ENCODE data around the gene CLEC4M.

Gene CLEC4M

DNA sequence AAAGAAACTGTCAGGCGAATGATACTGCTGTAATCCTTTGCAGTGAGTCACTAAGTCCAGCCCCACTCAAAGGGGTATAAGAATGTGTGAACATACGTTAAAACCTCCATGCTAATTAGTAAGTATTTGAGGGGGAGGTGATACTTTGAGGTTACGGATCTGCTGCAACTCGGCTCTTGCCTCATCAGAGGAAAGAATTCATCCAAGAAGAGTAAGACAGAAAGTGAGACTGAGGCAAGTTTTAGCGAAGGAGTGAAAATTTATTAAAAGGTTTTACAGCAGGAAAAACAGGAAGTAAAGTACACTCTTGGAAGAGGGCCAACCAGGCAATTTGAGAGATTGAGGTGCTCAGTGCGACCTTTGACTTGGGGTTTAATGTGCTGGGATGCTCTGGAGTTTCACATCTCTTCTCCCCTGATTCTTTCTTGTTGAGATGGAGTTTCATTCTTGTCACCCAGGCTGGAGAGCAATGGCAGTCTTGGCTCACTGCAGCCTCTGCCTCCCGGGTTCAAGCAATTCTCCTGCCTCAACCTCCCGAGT is 9.8 kb downstream of the CLEC4M start:
- H3K27me3 ChIP-seq (ENCODE audit: control insufficient read depth, insufficient read depth, low read length), result no peaks in the 10 kb centered on the region
- no peak overlapping the region for H3K27ac ChIP-seq (ENCODE audit: low read length)
- H3K36me3 ChIP-seq (ENCODE audit: control insufficient read depth, insufficient read depth, low read length), result no peaks in the 10 kb centered on the region
- H3K4me1 ChIP-seq (ENCODE audit: control insufficient read depth, insufficient read depth, low read length), result no peaks in the 10 kb centered on the region
- no CpG with 5 or more reads among the region's 8 CpGs for WGBS (ENCODE audit: insufficient coverage, insufficient read length)
- DNase-seq (ENCODE audit: low read depth, low spot score), result no peak
- H3K4me3 ChIP-seq (ENCODE audit: low read length), result no peak overlapping the region
- H3K9me3 ChIP-seq (ENCODE audit: control insufficient read depth, insufficient read depth, low read length), result no peaks in the 10 kb centered on the region

DNA sequence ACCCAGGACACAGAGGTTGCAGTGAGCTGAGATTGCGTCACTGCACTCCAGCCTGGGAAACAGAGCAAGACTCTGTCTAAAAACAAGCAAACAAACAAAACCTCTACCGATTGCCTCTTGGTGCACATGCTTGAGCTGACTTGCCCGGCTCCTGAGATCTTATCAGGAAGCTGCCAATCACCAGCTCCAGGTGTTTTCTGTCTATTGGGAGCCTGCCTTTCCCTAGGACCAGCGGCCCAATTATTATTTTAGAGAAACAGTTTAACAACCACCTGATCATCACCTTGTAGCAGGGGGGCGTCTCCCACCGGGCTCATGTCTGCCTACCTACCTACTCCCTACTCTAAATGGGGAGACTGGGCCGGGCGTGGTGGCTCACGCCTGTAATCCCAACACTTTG is 10.8 kb downstream of the CLEC4M start:
- Histone ChIP-seq H3K9me3 (ENCODE audit: control insufficient read depth, insufficient read depth, low read length) (no peaks in the 10 kb centered on the region), H3K27me3 (ENCODE audit: control insufficient read depth, insufficient read depth, low read length) (no peaks in the 10 kb centered on the region), H3K36me3 (ENCODE audit: control insufficient read depth, insufficient read depth, low read length) (no peaks in the 10 kb centered on the region), H3K4me3 (ENCODE audit: low read length) (no peak overlapping the region), H3K4me1 (ENCODE audit: control insufficient read depth, insufficient read depth, low read length) (no peaks in the 10 kb centered on the region), H3K27ac (ENCODE audit: low read length) (no peak overlapping the region)
- WGBS (ENCODE audit: insufficient coverage, insufficient read length), result no CpG with 5 or more reads among the region's 9 CpGs
- no peak for DNase-seq (ENCODE audit: low read depth, low spot score)

- WGBS (ENCODE audit: insufficient coverage, insufficient read length), result no CpG with 5 or more reads among the region's 9 CpGs
- no peaks in the 10 kb centered on the region for H3K4me1 ChIP-seq (ENCODE audit: control insufficient read depth, insufficient read depth, low read length)
- no peak for DNase-seq (ENCODE audit: low read depth, low spot score)
- H3K27ac ChIP-seq (ENCODE audit: low read length), result no peak overlapping the region
- H3K4me3 ChIP-seq (ENCODE audit: low read length), result no peak overlapping the region
- H3K27me3 ChIP-seq (ENCODE audit: control insufficient read depth, insufficient read depth, low read length), result no peaks in the 10 kb centered on the region
- H3K36me3 ChIP-seq (ENCODE audit: control insufficient read depth, insufficient read depth, low read length), result no peaks in the 10 kb centered on the region
- no peaks in the 10 kb centered on the region for H3K9me3 ChIP-seq (ENCODE audit: control insufficient read depth, insufficient read depth, low read length)
Measured at GRCh38 chr19:7775761-7776160, 12.7 kb downstream of the CLEC4M start.

DNA sequence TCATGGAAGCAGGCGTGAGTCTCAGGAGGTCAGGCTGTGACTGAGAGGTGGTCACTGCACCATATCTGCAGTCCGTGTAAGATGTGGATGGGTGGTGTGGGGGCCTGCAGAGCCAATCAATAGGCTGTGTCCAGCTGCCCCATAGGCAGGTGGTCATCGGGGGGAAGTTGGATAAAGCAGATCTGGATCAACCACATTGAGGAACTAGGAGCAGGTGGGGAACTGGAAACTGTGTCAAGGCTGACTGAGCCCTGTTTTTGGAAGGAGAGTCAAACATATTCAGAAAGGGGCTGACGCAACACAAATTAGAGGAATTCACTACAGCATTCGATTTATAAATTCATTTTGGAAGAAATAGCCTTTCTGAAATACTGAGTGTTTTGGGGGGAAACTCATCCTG is 15.0 kb downstream of the CLEC4M start:
- Histone ChIP-seq H3K27ac (ENCODE audit: low read length) (no peak overlapping the region), H3K36me3 (ENCODE audit: control insufficient read depth, insufficient read depth, low read length) (no peaks in the 10 kb centered on the region), H3K4me3 (ENCODE audit: low read length) (no peak overlapping the region), H3K4me1 (ENCODE audit: control insufficient read depth, insufficient read depth, low read length) (no peaks in the 10 kb centered on the region), H3K27me3 (ENCODE audit: control insufficient read depth, insufficient read depth, low read length) (no peaks in the 10 kb centered on the region), H3K9me3 (ENCODE audit: control insufficient read depth, insufficient read depth, low read length) (no peaks in the 10 kb centered on the region)
- WGBS (ENCODE audit: insufficient coverage, insufficient read length), result no CpG with 5 or more reads among the region's 5 CpGs
- no peak for DNase-seq (ENCODE audit: low read depth, low spot score)

DNA sequence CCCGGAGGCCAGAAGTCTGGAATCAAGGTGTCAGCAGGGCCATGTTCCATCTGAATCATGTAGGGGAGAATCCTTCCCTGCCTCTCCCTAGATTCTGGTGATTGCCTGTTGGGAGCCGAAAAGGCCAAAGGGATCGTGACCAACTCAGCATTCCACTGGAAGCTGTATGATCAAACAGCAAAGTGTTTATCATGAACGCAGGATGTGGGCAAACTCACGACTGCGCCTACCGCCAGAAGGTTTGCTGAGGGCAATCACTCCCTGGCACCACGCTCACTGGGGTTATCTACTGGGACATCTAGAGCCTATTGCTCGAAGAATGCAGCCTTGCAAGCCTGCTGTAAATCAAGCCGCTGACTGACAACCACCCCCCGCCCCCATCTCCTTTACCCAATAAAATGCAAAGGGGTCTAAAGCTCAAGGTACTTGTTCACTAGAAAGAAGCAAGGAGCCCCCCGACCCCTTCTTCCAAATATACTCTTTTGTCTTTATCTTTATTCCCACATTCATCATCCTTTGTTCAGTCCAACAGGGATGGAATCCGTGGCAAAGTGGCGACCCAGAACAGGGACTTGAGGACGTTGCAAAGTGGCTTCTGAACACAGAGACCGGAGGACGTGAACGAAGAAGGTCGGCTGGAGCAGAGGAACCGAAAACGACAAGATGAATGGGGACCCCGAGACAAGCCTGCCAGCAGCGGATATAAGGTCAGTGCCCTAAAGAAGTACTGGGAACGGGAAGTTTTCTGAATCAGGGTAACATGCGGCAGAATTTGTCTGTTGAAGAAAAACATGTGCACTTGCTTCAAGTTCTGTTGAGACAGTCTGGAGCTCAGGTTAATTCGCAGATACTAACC is 16.8 kb downstream of the CLEC4M start:
- Histone ChIP-seq H3K4me1 (ENCODE audit: control insufficient read depth, insufficient read depth, low read length) (no peaks in the 10 kb centered on the region), H3K9me3 (ENCODE audit: control insufficient read depth, insufficient read depth, low read length) (no peaks in the 10 kb centered on the region), H3K36me3 (ENCODE audit: control insufficient read depth, insufficient read depth, low read length) (no peaks in the 10 kb centered on the region), H3K4me3 (ENCODE audit: low read length) (no peak overlapping the region), H3K27ac (ENCODE audit: low read length) (no peak overlapping the region), H3K27me3 (ENCODE audit: control insufficient read depth, insufficient read depth, low read length) (no peaks in the 10 kb centered on the region)
- WGBS (ENCODE audit: insufficient coverage, insufficient read length), result no CpG with 5 or more reads among the region's 26 CpGs
- DNase-seq (ENCODE audit: low read depth, low spot score), result no peak

GRCh38 chr19:7781157-7781556 is 18.1 kb downstream of the CLEC4M start:
- DNase-seq (ENCODE audit: low read depth, low spot score), result no peak
- Histone ChIP-seq H3K27me3 (ENCODE audit: control insufficient read depth, insufficient read depth, low read length) (no peaks in the 10 kb centered on the region), H3K9me3 (ENCODE audit: control insufficient read depth, insufficient read depth, low read length) (no peaks in the 10 kb centered on the region), H3K36me3 (ENCODE audit: control insufficient read depth, insufficient read depth, low read length) (no peaks in the 10 kb centered on the region), H3K4me1 (ENCODE audit: control insufficient read depth, insufficient read depth, low read length) (no peaks in the 10 kb centered on the region), H3K4me3 (ENCODE audit: low read length) (no peak overlapping the region), H3K27ac (ENCODE audit: low read length) (no peak overlapping the region)
- WGBS (ENCODE audit: insufficient coverage, insufficient read length), result no CpG with 5 or more reads among the region's 12 CpGs

DNA sequence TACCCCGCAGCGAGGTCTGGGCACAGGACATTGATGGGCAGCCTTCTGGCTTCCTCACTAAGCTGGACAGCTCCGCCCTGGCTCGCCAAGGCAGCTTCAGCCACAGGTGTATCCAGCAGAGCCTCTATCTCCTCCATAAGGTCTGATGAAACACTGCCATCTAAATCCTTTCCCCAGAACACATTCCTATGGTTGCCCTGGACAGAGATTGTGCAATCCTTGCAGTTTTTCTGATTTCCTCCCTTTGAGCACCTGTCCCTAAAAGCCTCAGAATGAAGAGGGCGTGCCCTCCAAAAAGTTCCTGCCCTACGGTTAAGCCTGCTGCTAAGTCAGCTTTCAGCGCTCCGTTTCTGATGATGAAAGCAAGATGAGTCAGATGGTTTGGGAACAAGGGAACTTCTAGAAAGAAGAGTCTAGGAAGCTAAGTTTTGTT is 21.0 kb downstream of the CLEC4M start:
- peaks cover 5% of the 10 kb centered on the region for H3K4me1 ChIP-seq (ENCODE audit: control insufficient read depth, insufficient read depth, low read length)
- peaks cover 9% of the 10 kb centered on the region for H3K27me3 ChIP-seq (ENCODE audit: control insufficient read depth, insufficient read depth, low read length)
- H3K9me3 ChIP-seq (ENCODE audit: control insufficient read depth, insufficient read depth, low read length), result no peaks in the 10 kb centered on the region
- no peaks in the 10 kb centered on the region for H3K36me3 ChIP-seq (ENCODE audit: control insufficient read depth, insufficient read depth, low read length)
- no CpG with 5 or more reads among the region's 8 CpGs for WGBS (ENCODE audit: insufficient coverage, insufficient read length)
- H3K4me3 ChIP-seq (ENCODE audit: low read length), result no peak overlapping the region
- DNase-seq (ENCODE audit: low read depth, low spot score), result no peak
- H3K27ac ChIP-seq (ENCODE audit: low read length), result no peak overlapping the region

- no peak for DNase-seq (ENCODE audit: low read depth, low spot score)
- H3K36me3 ChIP-seq (ENCODE audit: control insufficient read depth, insufficient read depth, low read length), result no peaks in the 10 kb centered on the region
- no peak overlapping the region for H3K27ac ChIP-seq (ENCODE audit: low read length)
- H3K9me3 ChIP-seq (ENCODE audit: control insufficient read depth, insufficient read depth, low read length), result no peaks in the 10 kb centered on the region
- H3K4me3 ChIP-seq (ENCODE audit: low read length), result no peak overlapping the region
- H3K4me1 ChIP-seq (ENCODE audit: control insufficient read depth, insufficient read depth, low read length), result peaks cover 6% of the 10 kb centered on the region
- peaks cover 13% of the 10 kb centered on the region for H3K27me3 ChIP-seq (ENCODE audit: control insufficient read depth, insufficient read depth, low read length)
Measured at GRCh38 chr19:7784856-7785255, 21.8 kb downstream of the CLEC4M start.

DNA sequence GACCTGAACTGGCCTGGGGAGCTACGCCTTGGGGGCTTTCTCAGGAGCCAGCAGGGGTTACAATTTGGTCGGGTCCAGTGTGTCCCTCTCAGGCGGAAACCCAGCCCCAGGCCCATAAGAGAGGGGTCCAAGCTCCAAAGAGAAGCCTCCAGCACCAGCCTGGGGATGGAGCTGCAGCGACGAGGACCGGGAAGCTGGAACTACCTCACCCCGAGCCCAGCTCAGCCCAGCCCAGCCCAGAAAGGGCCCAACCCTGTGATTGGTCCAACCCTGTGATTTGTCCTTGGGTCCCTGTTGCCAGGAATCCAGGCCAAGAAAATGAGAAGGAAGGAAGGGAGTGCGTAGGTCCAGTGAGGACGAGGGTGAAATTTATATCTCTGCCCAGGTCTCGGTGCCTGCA is 24.1 kb downstream of the CLEC4M start:
- H3K36me3 ChIP-seq (ENCODE audit: control insufficient read depth, insufficient read depth, low read length), result no peaks in the 10 kb centered on the region
- H3K27me3 ChIP-seq (ENCODE audit: control insufficient read depth, insufficient read depth, low read length), result peaks cover 13% of the 10 kb centered on the region
- DNase-seq (ENCODE audit: low read depth, low spot score), result no peak
- H3K4me1 ChIP-seq (ENCODE audit: control insufficient read depth, insufficient read depth, low read length), result peaks cover 6% of the 10 kb centered on the region
- no CpG with 5 or more reads among the region's 10 CpGs for WGBS (ENCODE audit: insufficient coverage, insufficient read length)
- H3K9me3 ChIP-seq (ENCODE audit: control insufficient read depth, insufficient read depth, low read length), result no peaks in the 10 kb centered on the region
- no peak overlapping the region for H3K27ac ChIP-seq (ENCODE audit: low read length)
- H3K4me3 ChIP-seq (ENCODE audit: low read length), result peak overlapping the region; percentile 19; the same call in 1 of the 2 replicates

DNA sequence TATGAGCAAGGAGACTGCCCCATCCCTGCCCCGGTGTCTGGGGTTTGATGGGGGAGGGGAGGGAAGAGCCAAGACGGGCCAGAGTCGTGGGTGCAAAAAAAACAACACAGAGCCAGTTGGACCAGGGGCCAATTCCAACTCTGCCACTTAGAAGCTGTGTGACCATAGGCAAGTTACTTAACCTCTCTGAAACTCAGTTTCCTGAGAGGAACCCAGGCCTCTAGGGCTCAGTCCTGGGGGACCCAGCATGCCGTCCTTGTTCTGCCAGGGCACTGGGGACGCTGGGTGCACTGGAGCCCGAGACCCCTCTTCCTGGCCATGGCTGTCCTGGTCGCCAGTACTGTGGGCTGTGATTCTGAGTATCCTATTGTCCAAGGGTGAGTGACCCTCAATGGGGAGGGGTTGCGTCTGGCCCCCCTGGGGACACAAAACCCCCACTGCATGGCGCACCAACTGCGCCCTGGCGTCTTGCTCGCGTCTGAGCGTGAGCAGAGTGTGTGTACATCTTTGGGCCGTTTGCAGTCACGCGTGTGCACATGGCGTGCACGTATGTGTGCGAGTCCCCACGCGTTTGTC is 24.6 kb downstream of the CLEC4M start:
- Histone ChIP-seq H3K36me3 (ENCODE audit: control insufficient read depth, insufficient read depth, low read length) (no peaks in the 10 kb centered on the region), H3K4me1 (ENCODE audit: control insufficient read depth, insufficient read depth, low read length) (peaks cover 6% of the 10 kb centered on the region), H3K27ac (ENCODE audit: low read length) (no peak overlapping the region), H3K27me3 (ENCODE audit: control insufficient read depth, insufficient read depth, low read length) (peaks cover 13% of the 10 kb centered on the region), H3K9me3 (ENCODE audit: control insufficient read depth, insufficient read depth, low read length) (no peaks in the 10 kb centered on the region), H3K4me3 (ENCODE audit: low read length) (peak overlapping the region; percentile 31; the same call in 1 of the 2 replicates)
- no peak for DNase-seq (ENCODE audit: low read depth, low spot score)
- no CpG with 5 or more reads among the region's 22 CpGs for WGBS (ENCODE audit: insufficient coverage, insufficient read length)

Data from iPS DF 6.9 (cell line).